ENCODE data around the gene DIAPH2.
"Not testable (repeated sequence)": the region's sequence is repeated elsewhere in the genome, so short reads cannot be mapped to it uniquely, and the experiment has no call there.

DIAPH2 gene

GRCh38 chrX:96834137-96834536 lies 149.5 kb downstream of the DIAPH2 start:
- Histone ChIP-seq H3K4me1 (no peaks in the 10 kb centered on the region), H3K9me3 (no peaks in the 10 kb centered on the region), H3K27me3 (no peaks in the 10 kb centered on the region), H3K4me3 (ENCODE audit: low read depth, low read length) (no peak overlapping the region), H3K36me3 (no peaks in the 10 kb centered on the region)
- TF ChIP-seq CTCF (IDR thresholded peaks at IDR 0.05; ENCODE audit: low read depth, low read length) = no peak
- no peak for DNase-seq

GRCh38 chrX:96835660-96836289 lies 151.1 kb downstream of the DIAPH2 start:
- no peak for TF ChIP-seq CTCF (IDR thresholded peaks at IDR 0.05; ENCODE audit: low read depth, low read length)
- H3K9me3 ChIP-seq = no peaks in the 10 kb centered on the region
- H3K36me3 ChIP-seq = no peaks in the 10 kb centered on the region
- no peaks in the 10 kb centered on the region for H3K4me1 ChIP-seq
- no peak for DNase-seq
- H3K4me3 ChIP-seq (ENCODE audit: low read depth, low read length) = no peak overlapping the region
- H3K27me3 ChIP-seq = no peaks in the 10 kb centered on the region

- TF ChIP-seq CTCF (IDR thresholded peaks at IDR 0.05; ENCODE audit: low read depth, low read length) = no peak
- H3K36me3 ChIP-seq = no peaks in the 10 kb centered on the region
- H3K4me1 ChIP-seq = no peaks in the 10 kb centered on the region
- no peak for DNase-seq
- no peaks in the 10 kb centered on the region for H3K9me3 ChIP-seq
- no peak overlapping the region for H3K4me3 ChIP-seq (ENCODE audit: low read depth, low read length)
- no peaks in the 10 kb centered on the region for H3K27me3 ChIP-seq
These were observed 153.2 kb downstream of the DIAPH2 start for GRCh38 chrX:96837808-96838207.

GRCh38 chrX:96838537-96838936 lies 153.9 kb downstream of the DIAPH2 start:
- Histone ChIP-seq H3K9me3 (no peaks in the 10 kb centered on the region), H3K4me3 (ENCODE audit: low read depth, low read length) (no peak overlapping the region), H3K4me1 (no peaks in the 10 kb centered on the region), H3K36me3 (no peaks in the 10 kb centered on the region), H3K27me3 (no peaks in the 10 kb centered on the region)
- no peak for DNase-seq
- TF ChIP-seq CTCF (IDR thresholded peaks at IDR 0.05; ENCODE audit: low read depth, low read length) = no peak

GRCh38 chrX:96841325-96841724 lies 156.7 kb downstream of the DIAPH2 start:
- Histone ChIP-seq H3K4me1 (no peaks in the 10 kb centered on the region), H3K36me3 (no peaks in the 10 kb centered on the region), H3K4me3 (ENCODE audit: low read depth, low read length) (no peak overlapping the region), H3K27me3 (no peaks in the 10 kb centered on the region), H3K9me3 (no peaks in the 10 kb centered on the region)
- DNase-seq = no peak
- TF ChIP-seq CTCF (IDR thresholded peaks at IDR 0.05; ENCODE audit: low read depth, low read length) = no peak

GRCh38 chrX:96841866-96842265 lies 157.2 kb downstream of the DIAPH2 start:
- H3K36me3 ChIP-seq; H3K27me3 ChIP-seq; DNase-seq; H3K4me1 ChIP-seq; H3K4me3 ChIP-seq (ENCODE audit: low read depth, low read length); H3K9me3 ChIP-seq: not testable (repeated sequence)

GRCh38 chrX:96843566-96843965 lies 158.9 kb downstream of the DIAPH2 start:
- no peak overlapping the region for H3K4me3 ChIP-seq (ENCODE audit: low read depth, low read length)
- TF ChIP-seq CTCF (IDR thresholded peaks at IDR 0.05; ENCODE audit: low read depth, low read length) = no peak
- H3K9me3 ChIP-seq = no peaks in the 10 kb centered on the region
- no peaks in the 10 kb centered on the region for H3K27me3 ChIP-seq
- H3K36me3 ChIP-seq = no peaks in the 10 kb centered on the region
- H3K4me1 ChIP-seq = no peaks in the 10 kb centered on the region
- DNase-seq = no peak
